Muscle layer of duodenum (tissue), 2 donors: ENCODE results near the gene TARDBP.
"Not testable (repeated sequence)": the region's sequence is repeated elsewhere in the genome, so short reads cannot be mapped to it uniquely, and the experiment has no call there.

Source experiments
- H3K27ac ChIP-seq: one replicate; pipeline ENCODE4 v1.7.0; 2013; ENCODE audit warnings: mild to moderate bottlenecking, low read length
- H3K27me3 ChIP-seq: one replicate; pipeline ENCODE4 v1.7.0; 2013; ENCODE audit warnings: low read depth, mild to moderate bottlenecking, control low read depth, low read length
- H3K36me3 ChIP-seq, 2 donors: one replicate each; pipeline ENCODE4 v1.7.0; 2013; ENCODE audit warnings: low read length in 2 of 2, control low read depth in 1 of 2, mild to moderate bottlenecking in 1 of 2; ENCODE audit not compliant: insufficient read depth in 2 of 2, control insufficient read depth in 1 of 2
- H3K4me1 ChIP-seq, 2 donors: one replicate each; pipeline ENCODE4 v1.7.0; 2013; ENCODE audit warnings: low read length in 2 of 2, mild to moderate bottlenecking in 2 of 2, control low read depth in 1 of 2, moderate library complexity in 1 of 2; ENCODE audit not compliant: insufficient read depth in 2 of 2, control insufficient read depth in 1 of 2
- H3K4me3 ChIP-seq, 2 donors: one replicate each; pipeline ENCODE4 v1.7.0; 2013; ENCODE audit warnings: low read length in 2 of 2, low read depth in 1 of 2, mild to moderate bottlenecking in 1 of 2
- H3K9me3 ChIP-seq, 2 donors: one replicate each; pipeline ENCODE4 v1.7.0; 2013; ENCODE audit warnings: low read length in 2 of 2, control low read depth in 1 of 2, mild to moderate bottlenecking in 1 of 2; ENCODE audit not compliant: control insufficient read depth in 1 of 2
- donor health status: healthy.

The TARDBP gene

GRCh38 chr1:11030865-11031264 lies 18.4 kb downstream of the TARDBP start:
- Histone ChIP-seq H3K4me1 (no peaks in the 10 kb centered on the region), H3K27ac (no peak overlapping the region), H3K4me3 (no peak overlapping the region), H3K36me3 (peaks cover 8 to 22% of the 10 kb centered on the region in 2 donors), H3K9me3 (no peaks in the 10 kb centered on the region), H3K27me3 (no peaks in the 10 kb centered on the region)

- peaks cover 4 to 14% of the 10 kb centered on the region in 2 donors for H3K36me3 ChIP-seq
- no peak overlapping the region for H3K27ac ChIP-seq
- no peaks in the 10 kb centered on the region for H3K9me3 ChIP-seq
- H3K27me3 ChIP-seq: no peaks in the 10 kb centered on the region
- H3K4me1 ChIP-seq: no peaks in the 10 kb centered on the region
- H3K4me3 ChIP-seq: no peak overlapping the region
These were observed 19.3 kb downstream of the TARDBP start for GRCh38 chr1:11031624-11032262.

- not testable (repeated sequence) for H3K9me3 ChIP-seq, H3K4me1 ChIP-seq, H3K27ac ChIP-seq, H3K27me3 ChIP-seq, H3K4me3 ChIP-seq, H3K36me3 ChIP-seq
These were observed 24.7 kb downstream of the TARDBP start for GRCh38 chr1:11037019-11037739.

- Histone ChIP-seq H3K4me1 (peaks cover 4 to 8% of the 10 kb centered on the region in 2 donors), H3K36me3 (no peaks in the 10 kb centered on the region), H3K27me3 (no peaks in the 10 kb centered on the region), H3K4me3 (no peak overlapping the region), H3K27ac (no peak overlapping the region), H3K9me3 (no peaks in the 10 kb centered on the region)
These were observed 25.3 kb downstream of the TARDBP start for GRCh38 chr1:11037740-11038182.

- peaks cover 4 to 8% of the 10 kb centered on the region in 2 donors for H3K4me1 ChIP-seq
- no peak overlapping the region for H3K4me3 ChIP-seq
- H3K36me3 ChIP-seq: no peaks in the 10 kb centered on the region
- no peak overlapping the region for H3K27ac ChIP-seq
- no peaks in the 10 kb centered on the region for H3K27me3 ChIP-seq
- H3K9me3 ChIP-seq: no peaks in the 10 kb centered on the region
These were observed 27.1 kb downstream of the TARDBP start for GRCh38 chr1:11039351-11040104.

- not testable (repeated sequence) for H3K4me3 ChIP-seq
These were observed 27.6 kb downstream of the TARDBP start for GRCh38 chr1:11040105-11040429.

GRCh38 chr1:11041048-11041447 lies 28.6 kb downstream of the TARDBP start:
- Histone ChIP-seq H3K27me3 (no peaks in the 10 kb centered on the region), H3K27ac (no peak overlapping the region), H3K4me1 (peaks cover 4 to 8% of the 10 kb centered on the region in 2 donors), H3K4me3 (no peak overlapping the region), H3K9me3 (no peaks in the 10 kb centered on the region), H3K36me3 (no peaks in the 10 kb centered on the region)

More at GRCh38 chr1:11040105-11040429, 27.6 kb downstream of the TARDBP start:
- H3K27ac ChIP-seq, H3K27me3 ChIP-seq, H3K36me3 ChIP-seq, H3K9me3 ChIP-seq, H3K4me1 ChIP-seq: not testable (repeated sequence)

GRCh38 chr1:11042065-11042464 lies 29.6 kb downstream of the TARDBP start:
- Histone ChIP-seq H3K4me1 (peaks cover 4 to 8% of the 10 kb centered on the region in 2 donors), H3K27me3 (no peaks in the 10 kb centered on the region), H3K9me3 (no peaks in the 10 kb centered on the region), H3K36me3 (no peaks in the 10 kb centered on the region), H3K27ac (no peak overlapping the region), H3K4me3 (no peak overlapping the region)

- Histone ChIP-seq H3K4me3 (no peak overlapping the region), H3K27ac (no peak overlapping the region), H3K36me3 (no peaks in the 10 kb centered on the region), H3K9me3 (no peaks in the 10 kb centered on the region), H3K4me1 (peaks cover 0 to 2% of the 10 kb centered on the region in 2 donors), H3K27me3 (no peaks in the 10 kb centered on the region)
These were observed 30.8 kb downstream of the TARDBP start for GRCh38 chr1:11042995-11043874.

- H3K36me3 ChIP-seq: no peaks in the 10 kb centered on the region
- H3K4me3 ChIP-seq: no peak overlapping the region
- H3K4me1 ChIP-seq: no peaks in the 10 kb centered on the region
- H3K27me3 ChIP-seq: no peaks in the 10 kb centered on the region
- H3K9me3 ChIP-seq: no peaks in the 10 kb centered on the region
- H3K27ac ChIP-seq: no peak overlapping the region
These were observed 31.8 kb downstream of the TARDBP start for GRCh38 chr1:11044086-11044848.
